22Rv1 (cell line): ENCODE measurements around the gene THRB.

ENCODE experiments used
- CTCF ChIP-seq: fragments of 450-650 bp; IDR thresholded peaks from 2 replicates; pipeline ENCODE4 v1.5.1; 2017; ENCODE audit warnings: mild to moderate bottlenecking
- ZFX ChIP-seq: fragments of 450-650 bp; IDR thresholded peaks from 2 replicates; pipeline ENCODE4 v1.6.1; 2017; ENCODE audit warnings: antibody characterized with exemption, borderline replicate concordance

GRCh38 chr3:24533561-24534193, 39.0 kb upstream of the THRB start:
- TF ChIP-seq CTCF: no peak
- TF ChIP-seq ZFX: no peak
